Adrenal gland (tissue), 19 donors: ENCODE results near the gene VEGFB. TPM values are rescaled to one million over a fixed set of nuclear protein-coding genes. Genes with fewer than 3 reads are reported as not detected.

ENCODE experiments used
- DNase-seq, 7 donors: peaks; one replicate each; pipeline ENCODE4 v3.0.0-alpha.2; 2019 to 2020
- H3K27ac ChIP-seq, 5 donors: fragments of 200-600 bp; sonication (generic) in 4 of 5; 1 replicate in 3 of 5; 2 replicates in 2 of 5; pipeline versions ENCODE4 v1.5.1 to v1.8.0; 2016 to 2020; ENCODE audit warnings: mild to moderate bottlenecking in 1 of 5
- H3K27me3 ChIP-seq: fragments of 200-600 bp; 2 replicates; pipeline ENCODE4 v1.8.0; 2021
- H3K36me3 ChIP-seq, 2 donors: fragments of 200-600 bp; replicated peaks in 1 of 2; 1 replicate in 1 of 2; 2 replicates in 1 of 2; pipeline versions ENCODE4 v1.5.1 to v1.8.0; 2018 to 2022
- H3K4me1 ChIP-seq, 2 donors: fragments of 200-600 bp; replicated peaks in 1 of 2; 1 replicate in 1 of 2; 2 replicates in 1 of 2; pipeline versions ENCODE4 v1.5.1 to v1.8.0; 2018 to 2021
- H3K4me3 ChIP-seq, 4 donors: fragments of 200-600 bp; sonication (generic) in 3 of 4; one replicate each; pipeline ENCODE4 v1.5.1; 2016 to 2018
- H3K9me3 ChIP-seq, 3 donors: fragments of 200-600 bp; sonication (generic) in 1 of 3; replicated peaks in 1 of 3; 1 replicate in 2 of 3; 2 replicates in 1 of 3; pipeline versions ENCODE4 v1.5.1 to v1.8.0; 2016 to 2021
- POLR2A ChIP-seq, 2 donors: fragments of 450-650 bp; IDR thresholded peaks; one replicate each; pipeline ENCODE4 v1.6.1; 2017; ENCODE audit warnings: antibody characterized with exemption in 2 of 2, mild to moderate bottlenecking in 2 of 2, moderate library complexity in 1 of 2
- WGBS, 4 donors: extraction: QIAGEN DNeasy Blood & Tissue Kit in 2 of 4; methylation state at CpG; one replicate each; pipeline versions ENCODE4 v1.1.5 to v1.1.7; 2013 to 2017; 5-methylcytosine and 5-hydroxymethylcytosine counted together
- intact Hi-C, 2 donors: fragments of 100-400 bp; cut with DNase I; formaldehyde crosslinking; loops; one replicate each; pipeline versions ENCODE4 v1.14.1 to v1.15.0; 2022 to 2023
- long read RNA-seq, 10 donors: library from polyadenylated mRNA in 3 of 10; unstranded in 2 of 10; stranded (forward) in 1 of 10; transcript quantifications; one replicate each; pipeline ENCODE4 v2.0.0 and lab custom pipeline, GENCODE V29; 2021 to 2026
- polyA plus RNA-seq, 3 donors: library from polyadenylated mRNA; stranded (reverse); fragments of 200-250 nt in 2 of 3; fragments of 350-450 nt in 1 of 3; fragmentation: Illumina TruSeq in 1 of 3; extraction: RNeasy Lipid Tissue Mini Kit (QIAGEN cat#74804) in 1 of 3; gene quantifications; one replicate each; pipeline ENCODE4 v1.2.3, GENCODE V29; 2013 to 2014
- total RNA-seq, 9 donors: library from RNA; depleted of rRNA in 4 of 9; stranded (reverse); fragments of >200 nt in 4 of 9; fragments of 120-200 nt in 1 of 9; fragmentation: NEBNext Ultra II Directional in 1 of 9; extraction: Animal tissue kit (Norgen Biotek cat#: 25700) in 1 of 9; gene quantifications; one replicate each; pipeline versions ENCODE4 v1.1.0 to v1.2.4, GENCODE V29; 2013 to 2023
- TF ChIP-seq, protein P1 (sequence below), 6 experiments: fragments of 450-650 bp in 4 of 6; fragments of 200-600 bp in 2 of 6; sonication (generic) in 1 of 6; IDR thresholded peaks; 1 replicate in 5 of 6; 2 replicates in 1 of 6; pipeline versions ENCODE4 v1.5.1 to v1.8.0; 2016 to 2021; ENCODE audit warnings: antibody characterized with exemption in 6 of 6, mild to moderate bottlenecking in 2 of 6, moderate library complexity in 1 of 6
- donor health status: healthy with polysubstance abuse.
- donor health status: Bipolar disorder and iron deficiency.
- donor health status: DM: yes; HTN: yes; CAD: no.
- donor health status: DM: no; HTN: no; CAD: no.
- donor health status: DM: no; HTN: no; CAD: no.
- donor health status: DM: yes; HTN: yes; CAD: no.

The VEGFB gene, protein sequence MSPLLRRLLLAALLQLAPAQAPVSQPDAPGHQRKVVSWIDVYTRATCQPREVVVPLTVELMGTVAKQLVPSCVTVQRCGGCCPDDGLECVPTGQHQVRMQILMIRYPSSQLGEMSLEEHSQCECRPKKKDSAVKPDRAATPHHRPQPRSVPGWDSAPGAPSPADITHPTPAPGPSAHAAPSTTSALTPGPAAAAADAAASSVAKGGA
- total RNA-seq = 100 to 1,000 TPM in 5 of 9 donors, 10 to 100 TPM in 4; 36.0 to 156 (median 129) TPM
- polyA plus RNA-seq = 100 to 1,000 TPM in 2 of 3 donors, 10 to 100 TPM in 1; 64.4 to 185 (median 158) TPM
- long read RNA-seq, donor 1, transcript VEGFB-201 (7 exons, 1,380 nt) = major isoform, 14 of 33 reads
- long read RNA-seq, donor 1, transcript VEGFB-202 (7 exons, 979 nt) = minor isoform, 10 of 33 reads
- long read RNA-seq, donor 1, partial matches to known transcripts = 9 of 33 reads
- long read RNA-seq, donor 1, other reads (novel, unspliced or antisense) = 0 of 33 reads
- long read RNA-seq, donor 2, transcript VEGFB-202 (7 exons, 979 nt) = minor isoform, 7 of 27 reads
- long read RNA-seq, donor 2, transcript VEGFB-201 (7 exons, 1,380 nt) = major isoform, 13 of 27 reads
- long read RNA-seq, donor 2, partial matches to known transcripts = 7 of 27 reads
- long read RNA-seq, donor 2, other reads (novel, unspliced or antisense) = 0 of 27 reads
- long read RNA-seq, donor 3, transcript VEGFB-201 (7 exons, 1,380 nt) = major isoform, 6 of 121 reads
- long read RNA-seq, donor 3, partial matches to known transcripts = 104 of 121 reads
- long read RNA-seq, donor 3, other reads (novel, unspliced or antisense) = 7 of 121 reads
- long read RNA-seq, donor 4, partial matches to known transcripts = 10 of 12 reads
- long read RNA-seq, donor 4, other reads (novel, unspliced or antisense) = 1 of 12 reads
- long read RNA-seq, donor 5, transcript VEGFB-202 (7 exons, 979 nt) = minor isoform, 50 of 178 reads
- long read RNA-seq, donor 5, transcript VEGFB-201 (7 exons, 1,380 nt) = major isoform, 101 of 178 reads
- long read RNA-seq, donor 5, partial matches to known transcripts = 12 of 178 reads
- long read RNA-seq, donor 5, other reads (novel, unspliced or antisense) = 15 of 178 reads
- long read RNA-seq, donor 6, partial matches to known transcripts = 19 of 22 reads
- long read RNA-seq, donor 6, other reads (novel, unspliced or antisense) = 0 of 22 reads
- long read RNA-seq, donor 7, transcript VEGFB-201 (7 exons, 1,380 nt) = major isoform, 7 of 19 reads
- long read RNA-seq, donor 7, transcript VEGFB-202 (7 exons, 979 nt) = minor isoform, 6 of 19 reads
- long read RNA-seq, donor 7, partial matches to known transcripts = 6 of 19 reads
- long read RNA-seq, donor 7, other reads (novel, unspliced or antisense) = 0 of 19 reads
- long read RNA-seq, donor 8, transcript VEGFB-201 (7 exons, 1,380 nt) = major isoform, 35 of 43 reads
- long read RNA-seq, donor 8, transcript VEGFB-202 (7 exons, 979 nt) = minor isoform, 8 of 43 reads
- long read RNA-seq, donor 8, partial matches to known transcripts = 0 of 43 reads
- long read RNA-seq, donor 8, other reads (novel, unspliced or antisense) = 0 of 43 reads
- long read RNA-seq, donor 9, transcript VEGFB-201 (7 exons, 1,380 nt) = minor isoform, 5 of 24 reads
- long read RNA-seq, donor 9, transcript VEGFB-202 (7 exons, 979 nt) = major isoform, 8 of 24 reads
- long read RNA-seq, donor 9, partial matches to known transcripts = 11 of 24 reads
- long read RNA-seq, donor 9, other reads (novel, unspliced or antisense) = 0 of 24 reads
- long read RNA-seq, donor 10, transcript VEGFB-201 (7 exons, 1,380 nt) = major isoform, 15 of 25 reads
- long read RNA-seq, donor 10, partial matches to known transcripts = 6 of 25 reads
- long read RNA-seq, donor 10, other reads (novel, unspliced or antisense) = 0 of 25 reads

DNA sequence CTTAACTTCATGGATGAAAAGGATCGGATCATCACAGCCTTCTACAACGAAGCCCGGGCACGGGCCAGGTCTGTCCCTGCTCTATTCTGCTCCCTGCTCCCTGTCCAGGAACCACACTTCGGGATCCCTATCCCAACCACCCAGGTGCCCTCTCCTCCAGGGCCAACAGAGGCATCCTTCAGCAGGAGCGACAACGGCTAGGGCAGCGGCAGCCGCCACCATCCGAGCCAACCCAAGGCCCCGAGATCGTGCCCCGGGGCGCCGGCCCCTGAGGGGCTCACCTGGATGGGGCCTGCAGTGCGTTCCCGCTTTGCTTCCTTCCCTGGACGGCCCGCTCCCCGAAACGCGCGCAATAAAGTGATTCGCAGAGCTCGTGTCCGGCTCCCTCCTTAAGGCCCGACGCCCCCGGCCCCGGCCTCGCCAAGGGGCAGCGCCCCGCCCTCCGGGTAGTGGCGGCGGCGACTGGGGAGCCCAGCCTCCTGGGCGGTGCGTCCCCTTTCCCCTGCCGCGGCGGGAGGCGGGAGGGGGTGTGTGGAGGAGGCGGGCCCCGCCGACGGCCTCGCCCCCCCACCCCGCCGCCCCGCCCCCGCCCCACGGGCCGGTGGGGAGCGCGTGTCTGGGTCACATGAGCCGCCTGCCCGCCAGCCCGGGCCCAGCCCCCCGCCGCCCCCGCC lies at the start of gene VEGFB:
Gene VEGFB, plus strand, starts transcription at position 672 of the 674 bp plus-strand sequence. CDS start 250 bp downstream, outside the sequence.
- Histone ChIP-seq H3K36me3 (peaks cover 0 to 19% of the 10 kb centered on the region in 2 donors), H3K27ac (peak within 1 kb of the TSS in 4 of 5 donors; percentile 57 to 92 (median 76)), H3K27me3 (no peaks in the 10 kb centered on the region), H3K4me3 (peak within 1 kb of the TSS; percentile 18 to 94 (median 72)), H3K4me1 (peaks cover 5 to 34% of the 10 kb centered on the region in 2 donors), H3K9me3 (no peaks in the 10 kb centered on the region)
- intact Hi-C loops = no loop called here
- WGBS, 4 donors = 1 to 5% (median 4%) methylated on average over 4 to 57 of the region's 62 CpGs
- TF ChIP-seq, protein P1, sequence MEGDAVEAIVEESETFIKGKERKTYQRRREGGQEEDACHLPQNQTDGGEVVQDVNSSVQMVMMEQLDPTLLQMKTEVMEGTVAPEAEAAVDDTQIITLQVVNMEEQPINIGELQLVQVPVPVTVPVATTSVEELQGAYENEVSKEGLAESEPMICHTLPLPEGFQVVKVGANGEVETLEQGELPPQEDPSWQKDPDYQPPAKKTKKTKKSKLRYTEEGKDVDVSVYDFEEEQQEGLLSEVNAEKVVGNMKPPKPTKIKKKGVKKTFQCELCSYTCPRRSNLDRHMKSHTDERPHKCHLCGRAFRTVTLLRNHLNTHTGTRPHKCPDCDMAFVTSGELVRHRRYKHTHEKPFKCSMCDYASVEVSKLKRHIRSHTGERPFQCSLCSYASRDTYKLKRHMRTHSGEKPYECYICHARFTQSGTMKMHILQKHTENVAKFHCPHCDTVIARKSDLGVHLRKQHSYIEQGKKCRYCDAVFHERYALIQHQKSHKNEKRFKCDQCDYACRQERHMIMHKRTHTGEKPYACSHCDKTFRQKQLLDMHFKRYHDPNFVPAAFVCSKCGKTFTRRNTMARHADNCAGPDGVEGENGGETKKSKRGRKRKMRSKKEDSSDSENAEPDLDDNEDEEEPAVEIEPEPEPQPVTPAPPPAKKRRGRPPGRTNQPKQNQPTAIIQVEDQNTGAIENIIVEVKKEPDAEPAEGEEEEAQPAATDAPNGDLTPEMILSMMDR (IDR thresholded peaks at IDR 0.05) = no peak
- TF ChIP-seq POLR2A (IDR thresholded peaks at IDR 0.05) = peak; percentile 38 to 63
- peak in 6 of 7 donors; percentile 67 to 87 (median 74) for DNase-seq

DNA sequence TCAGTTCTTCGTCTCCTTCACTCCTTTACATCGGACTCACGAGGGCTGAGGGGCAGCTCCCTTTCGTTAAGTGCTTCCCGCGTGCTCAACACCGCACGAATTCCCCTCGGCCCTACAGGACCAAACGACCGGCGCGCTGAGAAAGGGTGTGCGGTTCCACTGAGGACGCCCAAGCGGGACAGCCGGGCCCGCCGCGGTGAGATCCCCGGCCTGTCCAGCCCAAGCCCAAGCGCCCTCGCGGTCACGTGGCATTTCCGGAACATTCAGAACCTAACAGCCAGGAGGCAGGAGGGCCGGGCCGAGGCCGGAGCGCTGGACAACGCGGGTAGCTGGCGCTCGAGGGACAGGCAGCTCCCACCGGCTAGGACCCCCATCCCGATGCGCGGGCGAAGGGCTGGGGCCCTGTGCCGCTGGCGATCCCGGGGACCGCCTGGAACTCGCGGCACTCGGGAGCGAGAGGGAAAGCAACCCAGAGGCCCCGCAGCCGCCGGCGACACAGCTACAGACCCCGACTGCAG lies 49.1 kb upstream of the VEGFB start:
- Histone ChIP-seq H3K27ac (peak overlapping the region; percentile 80 to 100 (median 94)), H3K4me1 (peaks cover 28 to 58% of the 10 kb centered on the region in 2 donors), H3K36me3 (peaks cover 0 to 6% of the 10 kb centered on the region in 2 donors), H3K27me3 (no peaks in the 10 kb centered on the region), H3K9me3 (no peaks in the 10 kb centered on the region), H3K4me3 (peak overlapping the region in 3 of 4 donors; percentile 28 to 61 (median 60))
- peak; percentile 98 for TF ChIP-seq POLR2A (IDR thresholded peaks at IDR 0.05)
- TF ChIP-seq, protein P1 (IDR thresholded peaks at IDR 0.05) = peak in 5 of 6 experiments; percentile 24 to 57 (median 53)
- intact Hi-C loops = no loop called here
- 3 to 8% (median 4%) methylated on average over 15 to 52 of the region's 52 CpGs; no CpG with 5 or more reads in 1 of the 4 donors for WGBS, 4 donors
- DNase-seq = peak in 6 of 7 donors; percentile 86 to 95 (median 91)
